Liver (tissue), 9 donors: ENCODE measurements around the gene LRRN1. TPM values are rescaled to one million over a fixed set of nuclear protein-coding genes. Genes with fewer than 3 reads are reported as not detected.
"Not testable (repeated sequence)": the region's sequence is repeated elsewhere in the genome, so short reads cannot be mapped to it uniquely, and the experiment has no call there.

Source experiments
- DNase-seq: peaks from one replicate; pipeline ENCODE4 v3.0.0-alpha.2; 2017; ENCODE audit warnings: low spot score
- H3K27ac ChIP-seq, 2 donors: one replicate each; pipeline ENCODE4 v1.7.0; 2013; ENCODE audit warnings: inconsistent platforms in 2 of 2, low read length in 2 of 2, control low read depth in 1 of 2, low read depth in 1 of 2, mild to moderate bottlenecking in 1 of 2
- H3K27me3 ChIP-seq, 4 donors: one replicate each; pipeline versions ENCODE4 v1.6.1 to v1.7.0; 2013; ENCODE audit warnings: low read length in 3 of 4, inconsistent platforms in 1 of 4, mild to moderate bottlenecking in 1 of 4, moderate library complexity in 1 of 4; ENCODE audit not compliant: control insufficient read depth in 4 of 4, insufficient read depth in 4 of 4
- H3K36me3 ChIP-seq, 4 donors: one replicate each; pipeline versions ENCODE4 v1.6.1 to v1.7.0; 2013; ENCODE audit warnings: low read length in 3 of 4, mild to moderate bottlenecking in 3 of 4, low read depth in 1 of 4, moderate library complexity in 1 of 4; ENCODE audit not compliant: control insufficient read depth in 4 of 4, insufficient read depth in 3 of 4
- H3K4me1 ChIP-seq, 4 donors: one replicate each; pipeline versions ENCODE4 v1.6.1 to v1.7.0; 2013; ENCODE audit warnings: low read length in 3 of 4, mild to moderate bottlenecking in 3 of 4, moderate library complexity in 1 of 4; ENCODE audit not compliant: control insufficient read depth in 4 of 4, insufficient read depth in 4 of 4
- H3K4me3 ChIP-seq, 3 donors: one replicate each; pipeline versions ENCODE4 v1.6.1 to v1.7.0; 2013; ENCODE audit warnings: low read length in 3 of 3, control low read depth in 1 of 3, low read depth in 1 of 3, mild to moderate bottlenecking in 1 of 3
- H3K9ac ChIP-seq, 2 donors: one replicate each; pipeline ENCODE4 v1.7.0; 2013; ENCODE audit warnings: low read length in 2 of 2, mild to moderate bottlenecking in 2 of 2, moderate library complexity in 2 of 2, control low read depth in 1 of 2, low read depth in 1 of 2
- H3K9me3 ChIP-seq, 4 donors: one replicate each; pipeline versions ENCODE4 v1.6.1 to v1.7.0; 2013; ENCODE audit warnings: low read length in 3 of 4; ENCODE audit not compliant: control insufficient read depth in 4 of 4
- EGR1 ChIP-seq, 2 donors: IDR thresholded peaks; 2 replicates each; pipeline ENCODE4 v1.6.1; 2016 to 2018; ENCODE audit warnings: antibody characterized with exemption in 2 of 2, low read depth in 2 of 2
- GABPA ChIP-seq, 2 donors: IDR thresholded peaks in 1 of 2; conservative IDR thresholded peaks in 1 of 2; 2 replicates each; pipeline ENCODE4 v1.6.1; 2016; ENCODE audit warnings: antibody characterized with exemption in 2 of 2, mild to moderate bottlenecking in 1 of 2, moderate library complexity in 1 of 2
- HNF4A ChIP-seq, 2 donors: conservative IDR thresholded peaks; 2 replicates each; pipeline ENCODE4 v1.6.1; 2016; ENCODE audit warnings: antibody characterized with exemption in 2 of 2, mild to moderate bottlenecking in 2 of 2
- NR2F2 ChIP-seq: IDR thresholded peaks from 2 replicates; pipeline ENCODE4 v1.6.1; 2016; ENCODE audit warnings: antibody characterized with exemption
- RAD21 ChIP-seq, 2 donors: IDR thresholded peaks; 2 replicates each; pipeline ENCODE4 v1.6.1; 2016; ENCODE audit warnings: antibody characterized with exemption in 2 of 2, mild to moderate bottlenecking in 2 of 2
- RXRA ChIP-seq, 2 donors: IDR thresholded peaks; 2 replicates each; pipeline ENCODE4 v1.6.1; 2017 to 2018; ENCODE audit warnings: antibody characterized with exemption in 2 of 2, mild to moderate bottlenecking in 1 of 2
- SP1 ChIP-seq: IDR thresholded peaks from 2 replicates; pipeline ENCODE4 v1.6.1; 2018; ENCODE audit warnings: antibody characterized with exemption, mild to moderate bottlenecking
- TAF1 ChIP-seq: conservative IDR thresholded peaks from 2 replicates; pipeline ENCODE4 v1.6.1; 2016; ENCODE audit warnings: antibody characterized with exemption, mild to moderate bottlenecking
- YY1 ChIP-seq: IDR thresholded peaks from 2 replicates; pipeline ENCODE4 v1.6.1; 2016; ENCODE audit warnings: antibody characterized with exemption, mild to moderate bottlenecking
- WGBS: extraction: QIAGEN DNeasy Blood & Tissue Kit; methylation state at CpG from one replicate; pipeline ENCODE4 v1.1.7; 2013; 5-methylcytosine and 5-hydroxymethylcytosine counted together
- polyA plus RNA-seq, 2 donors: library from polyadenylated mRNA; stranded (reverse) in 1 of 2; unstranded in 1 of 2; fragments of 200-250 nt in 1 of 2; fragments of >200 nt in 1 of 2; fragmentation: Nextera tagmentation in 1 of 2; extraction: Ambion mirVana in 1 of 2; gene quantifications; one replicate each; pipeline versions ENCODE4 v1.2.1 to v1.2.3, GENCODE V29; 2013 to 2015
- total RNA-seq, 2 donors: library from RNA; depleted of rRNA; stranded (reverse); fragments of >200 nt; gene quantifications; one replicate each; pipeline ENCODE4 v1.2.3, GENCODE V29; 2014
- TF ChIP-seq, protein P1 (sequence below): IDR thresholded peaks from 2 replicates; pipeline ENCODE4 v1.6.1; 2016; ENCODE audit warnings: antibody characterized with exemption
- TF ChIP-seq, protein P2 (sequence below): IDR thresholded peaks from 2 replicates; pipeline ENCODE4 v1.6.1; 2016; ENCODE audit warnings: antibody characterized with exemption
- TF ChIP-seq, protein P3 (sequence below): IDR thresholded peaks from 2 replicates; pipeline ENCODE4 v1.6.1; 2016; ENCODE audit warnings: antibody characterized with exemption
- donor health status: healthy.
- donor health status: healthy.
- donor health status: healthy.
- donor health status: healthy.
- donor health status: healthy.

Gene LRRN1
- total and polyA plus RNA-seq, 4 donors, result 0.14 to 0.59 (median 0.27) TPM

DNA sequence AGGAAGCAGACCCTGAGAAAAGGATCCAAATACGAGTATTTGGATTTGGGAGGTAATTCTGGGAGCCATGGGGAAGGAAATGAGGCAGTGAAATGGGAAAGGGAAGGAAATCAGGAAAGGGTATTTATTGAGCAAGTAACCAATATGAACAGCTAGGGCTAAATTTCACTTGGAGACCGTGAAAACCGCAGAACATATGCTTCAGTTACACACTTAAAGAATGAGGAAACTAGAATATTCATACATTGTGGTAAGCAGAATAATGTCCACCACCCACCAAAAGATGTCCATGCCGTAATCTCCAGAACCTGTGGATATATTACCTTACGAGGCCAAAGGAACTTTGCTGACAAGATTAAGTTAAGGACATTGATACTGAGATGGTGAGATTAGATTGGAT is 63.3 kb downstream of the LRRN1 start:
- Histone ChIP-seq H3K9ac (no peak overlapping the region), H3K4me3 (no peak overlapping the region), H3K4me1 (no peaks in the 10 kb centered on the region), H3K27ac (no peak overlapping the region), H3K27me3 (no peaks in the 10 kb centered on the region), H3K9me3 (no peaks in the 10 kb centered on the region), H3K36me3 (no peaks in the 10 kb centered on the region)
- no peak for DNase-seq
- WGBS, result 93% methylated on average over 5 of the region's 5 CpGs
- TF ChIP-seq EGR1 (IDR thresholded peaks at IDR 0.05; ENCODE audit: low read depth in 2 of 2) (no peak), YY1 (no peak), SP1 (no peak), HNF4A (conservative IDR thresholded peaks at IDR 0.05) (no peak), RXRA (IDR thresholded peaks at IDR 0.05) (no peak)
- TF ChIP-seq, protein P1, sequence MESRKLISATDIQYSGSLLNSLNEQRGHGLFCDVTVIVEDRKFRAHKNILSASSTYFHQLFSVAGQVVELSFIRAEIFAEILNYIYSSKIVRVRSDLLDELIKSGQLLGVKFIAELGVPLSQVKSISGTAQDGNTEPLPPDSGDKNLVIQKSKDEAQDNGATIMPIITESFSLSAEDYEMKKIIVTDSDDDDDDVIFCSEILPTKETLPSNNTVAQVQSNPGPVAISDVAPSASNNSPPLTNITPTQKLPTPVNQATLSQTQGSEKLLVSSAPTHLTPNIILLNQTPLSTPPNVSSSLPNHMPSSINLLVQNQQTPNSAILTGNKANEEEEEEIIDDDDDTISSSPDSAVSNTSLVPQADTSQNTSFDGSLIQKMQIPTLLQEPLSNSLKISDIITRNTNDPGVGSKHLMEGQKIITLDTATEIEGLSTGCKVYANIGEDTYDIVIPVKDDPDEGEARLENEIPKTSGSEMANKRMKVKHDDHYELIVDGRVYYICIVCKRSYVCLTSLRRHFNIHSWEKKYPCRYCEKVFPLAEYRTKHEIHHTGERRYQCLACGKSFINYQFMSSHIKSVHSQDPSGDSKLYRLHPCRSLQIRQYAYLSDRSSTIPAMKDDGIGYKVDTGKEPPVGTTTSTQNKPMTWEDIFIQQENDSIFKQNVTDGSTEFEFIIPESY, result no peak

DNA sequence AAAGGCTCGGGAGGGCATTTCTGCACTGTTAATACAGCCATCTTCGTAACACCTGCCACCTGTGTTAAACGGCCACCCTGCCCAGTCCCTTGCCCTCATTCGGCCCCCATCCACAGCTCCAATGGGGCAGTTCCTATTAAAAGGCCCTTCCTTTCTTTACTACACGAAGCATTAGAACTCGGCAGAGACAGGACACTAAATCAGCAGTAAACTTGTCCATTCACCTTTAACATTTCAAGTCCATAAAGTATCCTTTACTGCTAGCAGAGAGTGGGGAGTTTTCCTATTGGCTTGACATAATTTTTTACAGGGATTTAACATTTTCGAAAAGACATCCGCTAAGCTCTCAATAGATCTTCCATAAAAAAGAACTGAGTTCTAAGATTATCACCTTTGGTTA is 76.3 kb downstream of the LRRN1 start:
- DNase-seq, result no peak
- Histone ChIP-seq H3K36me3 (no peaks in the 10 kb centered on the region), H3K9me3 (no peaks in the 10 kb centered on the region), H3K4me1 (no peaks in the 10 kb centered on the region), H3K27me3 (no peaks in the 10 kb centered on the region), H3K27ac (no peak overlapping the region), H3K4me3 (no peak overlapping the region), H3K9ac (no peak overlapping the region)
- TF ChIP-seq TAF1 (no peak), RAD21 (IDR thresholded peaks at IDR 0.05) (no peak), GABPA (IDR thresholded peaks at IDR 0.05 in 1 of 2, conservative IDR thresholded peaks at IDR 0.05 in 1 of 2) (no peak)
- TF ChIP-seq, protein P2, sequence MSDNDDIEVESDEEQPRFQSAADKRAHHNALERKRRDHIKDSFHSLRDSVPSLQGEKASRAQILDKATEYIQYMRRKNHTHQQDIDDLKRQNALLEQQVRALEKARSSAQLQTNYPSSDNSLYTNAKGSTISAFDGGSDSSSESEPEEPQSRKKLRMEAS, result no peak
- TF ChIP-seq, protein P3, sequence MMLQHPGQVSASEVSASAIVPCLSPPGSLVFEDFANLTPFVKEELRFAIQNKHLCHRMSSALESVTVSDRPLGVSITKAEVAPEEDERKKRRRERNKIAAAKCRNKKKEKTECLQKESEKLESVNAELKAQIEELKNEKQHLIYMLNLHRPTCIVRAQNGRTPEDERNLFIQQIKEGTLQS, result no peak
- 83% methylated on average over 8 of the region's 8 CpGs for WGBS

DNA sequence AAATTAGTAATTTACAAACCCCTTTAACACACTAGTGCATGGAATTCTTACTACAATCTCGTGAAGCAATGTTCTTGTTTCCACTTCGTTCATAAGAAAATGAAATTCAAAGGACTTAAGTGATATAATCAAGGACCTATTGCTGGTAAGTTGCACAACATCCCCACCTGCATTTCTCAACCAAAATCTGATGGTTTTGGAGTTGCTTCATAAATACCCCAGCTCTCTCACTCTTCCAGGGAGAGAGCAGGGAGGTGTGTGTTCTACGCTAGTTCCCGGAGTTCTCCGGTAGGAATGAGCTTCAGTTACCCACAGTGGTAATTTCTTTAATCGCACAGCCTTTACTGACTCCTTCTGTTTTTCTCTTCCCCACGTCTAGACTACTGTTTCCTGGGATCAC is 81.8 kb downstream of the LRRN1 start:
- Histone ChIP-seq H3K9me3 (no peaks in the 10 kb centered on the region), H3K4me3 (no peak overlapping the region), H3K4me1 (no peaks in the 10 kb centered on the region), H3K27me3 (no peaks in the 10 kb centered on the region), H3K36me3 (no peaks in the 10 kb centered on the region), H3K9ac (no peak overlapping the region), H3K27ac (no peak overlapping the region)
- DNase-seq, result no peak
- 87% methylated on average over 7 of the region's 7 CpGs for WGBS
- no peak for TF ChIP-seq NR2F2
- no peak for TF ChIP-seq HNF4A (conservative IDR thresholded peaks at IDR 0.05)

DNA sequence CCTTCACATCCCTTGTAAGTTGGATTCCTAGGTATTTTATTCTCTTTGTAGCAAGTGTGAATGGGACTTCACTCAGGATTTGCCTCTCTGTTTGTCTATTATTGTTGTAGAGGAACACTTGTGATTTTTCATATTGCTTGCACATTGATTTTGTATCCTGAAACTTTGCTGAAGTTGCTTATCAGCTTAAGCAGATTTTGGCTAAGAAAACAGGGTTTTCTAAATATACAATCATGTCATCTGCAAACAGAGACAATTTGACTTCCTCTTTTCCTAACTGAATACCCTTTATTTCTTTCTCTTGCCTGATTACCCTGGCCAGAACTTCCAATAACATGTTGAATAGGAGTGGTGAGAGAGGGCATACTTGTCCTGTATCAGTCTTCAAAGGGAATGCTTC is 88.1 kb downstream of the LRRN1 start:
- not testable (repeated sequence) for H3K9ac ChIP-seq, DNase-seq, H3K27me3 ChIP-seq, H3K4me1 ChIP-seq, H3K27ac ChIP-seq, H3K36me3 ChIP-seq, H3K4me3 ChIP-seq, H3K9me3 ChIP-seq
